ENCODE results near the gene EXOC2. TPM values are rescaled to one million over a fixed set of nuclear protein-coding genes. Genes with fewer than 3 reads are reported as not detected.

Gene EXOC2, protein sequence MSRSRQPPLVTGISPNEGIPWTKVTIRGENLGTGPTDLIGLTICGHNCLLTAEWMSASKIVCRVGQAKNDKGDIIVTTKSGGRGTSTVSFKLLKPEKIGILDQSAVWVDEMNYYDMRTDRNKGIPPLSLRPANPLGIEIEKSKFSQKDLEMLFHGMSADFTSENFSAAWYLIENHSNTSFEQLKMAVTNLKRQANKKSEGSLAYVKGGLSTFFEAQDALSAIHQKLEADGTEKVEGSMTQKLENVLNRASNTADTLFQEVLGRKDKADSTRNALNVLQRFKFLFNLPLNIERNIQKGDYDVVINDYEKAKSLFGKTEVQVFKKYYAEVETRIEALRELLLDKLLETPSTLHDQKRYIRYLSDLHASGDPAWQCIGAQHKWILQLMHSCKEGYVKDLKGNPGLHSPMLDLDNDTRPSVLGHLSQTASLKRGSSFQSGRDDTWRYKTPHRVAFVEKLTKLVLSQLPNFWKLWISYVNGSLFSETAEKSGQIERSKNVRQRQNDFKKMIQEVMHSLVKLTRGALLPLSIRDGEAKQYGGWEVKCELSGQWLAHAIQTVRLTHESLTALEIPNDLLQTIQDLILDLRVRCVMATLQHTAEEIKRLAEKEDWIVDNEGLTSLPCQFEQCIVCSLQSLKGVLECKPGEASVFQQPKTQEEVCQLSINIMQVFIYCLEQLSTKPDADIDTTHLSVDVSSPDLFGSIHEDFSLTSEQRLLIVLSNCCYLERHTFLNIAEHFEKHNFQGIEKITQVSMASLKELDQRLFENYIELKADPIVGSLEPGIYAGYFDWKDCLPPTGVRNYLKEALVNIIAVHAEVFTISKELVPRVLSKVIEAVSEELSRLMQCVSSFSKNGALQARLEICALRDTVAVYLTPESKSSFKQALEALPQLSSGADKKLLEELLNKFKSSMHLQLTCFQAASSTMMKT
- total RNA-seq (2014; rRNA removed), result 30.7 and 35.2 TPM in 2 replicates
- polyA plus RNA-seq (2012), result 14.6 TPM

DNA sequence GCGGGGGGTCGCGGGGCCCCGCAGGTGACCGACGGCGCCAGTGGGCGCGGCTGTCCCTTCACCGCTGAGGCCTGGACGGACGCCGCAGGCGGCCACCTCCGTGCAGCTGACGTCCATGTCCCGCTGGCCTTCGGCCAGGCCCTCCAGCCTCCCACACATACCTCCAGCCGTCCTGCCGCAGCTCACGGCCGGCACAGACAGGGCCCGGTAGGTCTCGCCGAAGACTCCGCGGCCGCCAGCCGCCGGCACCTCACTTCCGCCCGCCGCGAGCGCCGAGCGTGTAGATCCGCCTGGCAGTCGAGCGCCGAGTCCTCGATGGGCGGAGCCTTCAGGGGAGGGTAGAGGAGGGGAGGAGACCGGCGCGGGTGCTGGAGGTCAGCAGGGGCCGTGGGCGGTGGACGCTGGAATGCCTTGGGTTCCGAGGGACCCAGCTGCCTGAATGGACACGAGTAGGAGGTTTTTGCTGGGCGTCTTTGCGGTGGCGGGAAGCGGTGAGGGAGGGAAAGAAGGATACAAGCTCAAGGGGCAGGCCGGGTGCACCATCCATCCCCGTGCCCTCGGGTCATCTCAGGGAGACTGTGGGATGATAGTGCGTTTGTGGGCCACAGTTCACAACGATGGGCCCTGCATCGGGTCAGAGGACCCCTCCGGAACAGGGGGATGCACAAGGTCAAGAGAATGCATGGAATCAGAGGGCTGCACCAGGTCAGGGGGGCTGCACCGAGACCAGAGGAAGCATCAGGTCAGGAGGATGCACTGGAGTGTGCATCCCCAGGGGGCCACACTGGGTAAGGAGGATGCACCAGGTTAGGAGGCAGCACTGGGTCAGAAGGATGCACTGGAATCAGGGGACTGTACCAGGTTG lies at the start of gene EXOC2:
TSS of gene EXOC2 (minus strand) at position 282 of the 865 bp plus-strand sequence. CDS start 55,321 bp downstream, outside the sequence.
- DNase-seq (ENCODE audit: low read depth), result peak; percentile 74

DNA sequence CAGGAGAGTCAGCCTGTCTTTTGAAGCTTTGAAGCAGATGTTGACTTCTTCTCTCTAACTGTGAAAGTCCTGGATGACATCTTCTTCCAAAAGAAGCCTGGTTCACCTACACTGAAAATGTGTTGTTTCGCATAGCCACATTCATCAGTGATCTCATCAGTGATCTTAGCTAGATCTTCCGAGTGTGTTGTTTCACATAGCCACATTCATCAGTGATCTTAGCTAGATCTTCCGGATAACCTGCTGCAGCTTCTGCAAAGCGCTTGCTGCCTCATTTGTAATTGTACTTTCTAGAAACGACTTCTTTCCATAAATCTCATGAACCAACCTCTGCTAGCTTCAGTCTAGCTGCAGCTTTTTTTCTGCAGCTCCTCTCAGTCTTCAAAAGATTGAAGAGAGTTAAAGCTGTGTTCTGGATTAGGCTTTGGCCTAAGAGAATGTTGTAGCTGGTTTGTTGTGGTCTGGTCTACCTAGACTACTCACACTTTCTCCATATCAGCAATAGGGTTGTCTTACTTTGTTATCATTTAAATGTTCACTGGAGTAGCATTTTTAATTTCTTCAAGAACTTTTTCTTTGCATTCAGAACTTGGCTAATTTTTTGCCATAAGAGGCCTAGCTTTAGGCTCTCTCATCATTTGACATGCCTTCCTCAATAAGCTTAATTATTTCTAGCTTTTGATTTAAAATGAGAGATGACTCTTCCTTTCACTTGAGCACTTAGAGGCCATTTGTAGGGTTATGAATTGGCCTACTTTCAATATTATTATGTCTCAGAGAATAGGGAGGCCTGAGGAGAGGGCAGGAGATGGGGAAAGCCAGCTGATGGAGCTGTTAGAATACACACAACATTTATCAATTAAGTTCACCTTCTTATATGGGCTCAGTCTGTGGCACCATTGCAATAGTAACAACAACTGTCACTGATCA lies 48.7 kb upstream of the EXOC2 start:
- DNase-seq (ENCODE audit: low read depth), result no peak

DNA sequence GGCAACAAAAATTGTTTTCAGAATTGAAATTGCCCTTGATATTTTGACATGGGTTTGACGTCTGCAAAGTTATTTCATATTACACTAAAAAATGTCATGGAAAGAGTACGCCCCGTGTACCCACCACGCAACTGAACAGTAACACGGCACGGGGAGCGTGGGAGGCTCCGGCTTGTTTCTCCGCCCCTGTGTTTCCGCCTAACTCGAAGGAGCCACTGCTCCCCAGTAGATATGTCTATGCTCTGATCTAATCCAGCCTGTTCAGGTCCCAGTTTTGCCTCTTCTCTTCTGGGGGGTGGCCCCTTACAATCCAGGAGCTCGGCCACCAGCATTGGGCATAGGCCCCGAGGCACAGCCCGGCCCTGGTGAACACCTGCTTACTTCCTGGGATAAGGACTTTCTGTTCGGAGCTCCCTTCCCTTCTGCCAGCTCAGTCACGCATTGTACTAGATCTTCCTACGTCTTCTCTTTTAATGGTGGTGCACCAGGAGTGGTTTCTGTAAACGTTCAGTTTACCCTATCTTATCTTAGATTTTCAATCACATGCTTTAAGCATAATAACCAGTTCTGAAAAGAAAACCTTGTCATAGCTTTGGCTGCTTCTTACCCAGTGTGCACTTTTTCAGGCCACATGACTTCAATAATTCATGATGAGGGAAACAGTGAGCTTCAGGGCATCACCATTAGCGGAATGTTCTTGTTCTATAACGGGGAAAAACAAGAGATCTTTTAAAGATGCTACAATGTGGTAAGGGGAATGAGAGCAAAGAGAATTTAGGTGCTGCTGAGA lies 43.9 kb upstream of the EXOC2 start:
- DNase-seq (ENCODE audit: low read depth), result no peak

DNA sequence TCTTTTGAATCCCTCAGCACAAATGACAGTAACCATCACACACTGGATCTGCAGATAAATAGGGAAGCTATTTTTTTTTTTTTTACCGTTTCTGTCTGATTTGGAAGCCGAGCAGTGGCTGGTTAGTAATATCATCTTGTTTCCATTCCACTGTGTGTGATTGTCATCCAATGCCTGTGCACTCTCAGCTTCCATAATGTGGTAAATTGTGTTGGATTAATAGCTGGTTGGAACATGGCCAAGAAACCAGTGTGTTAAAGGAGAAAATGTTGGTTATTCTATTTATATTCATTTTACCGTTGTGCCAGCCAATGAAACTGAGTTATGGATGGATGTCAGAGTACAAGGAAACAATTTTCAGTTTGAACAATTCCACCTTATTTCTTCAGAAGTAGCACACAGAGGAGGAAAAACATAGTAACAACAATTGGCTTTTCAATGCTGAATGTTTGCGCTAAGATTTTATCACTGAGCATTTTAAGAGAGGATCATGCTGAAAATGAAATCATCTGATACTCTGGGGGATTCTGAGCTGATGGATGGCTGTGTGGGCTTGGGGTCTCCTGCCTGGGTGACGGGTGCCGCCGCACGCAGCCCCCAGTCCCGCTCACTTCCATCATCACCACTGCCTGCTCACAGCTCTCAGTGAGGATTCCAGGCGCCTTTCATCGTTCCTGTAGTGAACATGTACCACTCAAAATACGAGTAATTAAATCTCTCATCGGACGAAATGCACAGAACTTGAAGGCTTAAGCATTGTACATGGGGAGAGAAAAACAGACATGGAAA lies 40.7 kb upstream of the EXOC2 start:
- no peak for DNase-seq (ENCODE audit: low read depth)

DNA sequence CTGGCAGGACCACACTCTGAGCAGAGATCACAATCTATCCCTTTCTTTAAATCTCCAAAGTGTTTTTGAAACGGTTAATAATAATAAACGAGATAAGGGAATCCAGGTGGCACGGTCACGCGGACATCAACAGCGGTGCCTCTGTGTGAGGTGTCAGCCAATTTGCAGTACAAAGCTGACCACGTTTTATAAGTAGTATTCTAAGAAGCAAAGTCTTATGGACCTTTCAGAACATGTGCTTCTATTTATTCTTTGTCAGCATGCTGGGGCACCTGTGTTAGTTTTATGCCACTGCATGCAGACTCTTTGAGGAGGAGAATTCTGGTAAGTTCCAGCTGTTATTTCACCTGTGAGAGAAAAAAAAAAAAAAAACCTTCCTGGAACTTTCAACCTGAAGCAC lies 39.0 kb upstream of the EXOC2 start:
- no peak for DNase-seq (ENCODE audit: low read depth)

DNA sequence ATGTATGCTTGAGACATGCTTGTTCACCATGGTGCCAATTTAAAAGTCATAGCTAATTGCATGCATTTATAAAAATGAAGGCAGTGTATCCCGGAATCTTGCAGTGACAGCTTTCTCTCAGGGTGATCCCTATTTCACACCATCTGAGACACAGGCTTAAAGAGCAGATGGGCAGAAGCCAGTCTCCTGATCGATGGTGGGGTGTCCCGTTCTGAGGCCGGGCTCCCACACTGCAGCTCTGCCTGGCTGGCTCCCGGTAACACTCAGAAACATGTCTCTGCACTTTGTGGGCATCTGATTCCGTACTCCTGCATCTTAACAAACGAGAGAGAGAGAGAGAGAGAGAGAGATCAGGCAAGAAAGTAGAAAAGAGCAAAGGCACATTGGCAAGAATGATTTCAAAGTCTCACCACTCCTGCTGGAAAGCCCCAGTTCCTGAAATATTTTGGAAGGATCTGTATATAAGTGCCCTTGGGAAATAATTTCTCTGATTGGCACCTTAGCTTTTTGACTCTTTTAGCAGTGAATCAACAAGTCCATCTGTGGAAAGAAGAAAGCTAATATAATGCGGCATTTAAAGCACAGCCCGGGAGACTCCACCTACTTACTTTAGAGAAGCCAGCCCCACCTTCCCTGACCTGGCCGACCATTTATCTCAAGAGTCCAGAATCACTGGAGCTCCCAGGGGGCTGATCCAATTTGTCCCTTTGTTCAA lies 36.8 kb upstream of the EXOC2 start:
- DNase-seq (ENCODE audit: low read depth), result no peak

GRCh38 chr6:727856-728255 lies 34.9 kb upstream of the EXOC2 start:
- no peak for DNase-seq (ENCODE audit: low read depth)

DNA sequence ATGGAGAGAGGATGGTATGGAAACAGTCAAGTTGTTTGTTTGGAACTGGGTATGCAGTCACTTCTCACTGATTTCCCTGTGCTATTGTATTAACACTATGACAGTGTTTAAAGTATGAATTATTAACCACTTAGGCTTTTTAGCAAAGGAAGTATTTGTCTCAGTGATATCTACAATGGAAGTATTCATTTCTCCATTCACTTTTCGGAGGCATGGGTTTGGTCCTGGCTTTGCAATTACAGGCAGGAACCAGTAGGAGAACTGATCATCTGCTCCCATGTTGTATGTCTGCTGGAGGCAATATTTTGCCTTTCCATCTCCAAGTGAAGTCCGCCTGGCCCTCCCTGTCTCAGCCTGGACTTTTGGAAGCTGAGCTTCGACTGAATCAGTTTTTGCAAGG lies 30.6 kb upstream of the EXOC2 start:
- no peak for DNase-seq (ENCODE audit: low read depth)

DNA sequence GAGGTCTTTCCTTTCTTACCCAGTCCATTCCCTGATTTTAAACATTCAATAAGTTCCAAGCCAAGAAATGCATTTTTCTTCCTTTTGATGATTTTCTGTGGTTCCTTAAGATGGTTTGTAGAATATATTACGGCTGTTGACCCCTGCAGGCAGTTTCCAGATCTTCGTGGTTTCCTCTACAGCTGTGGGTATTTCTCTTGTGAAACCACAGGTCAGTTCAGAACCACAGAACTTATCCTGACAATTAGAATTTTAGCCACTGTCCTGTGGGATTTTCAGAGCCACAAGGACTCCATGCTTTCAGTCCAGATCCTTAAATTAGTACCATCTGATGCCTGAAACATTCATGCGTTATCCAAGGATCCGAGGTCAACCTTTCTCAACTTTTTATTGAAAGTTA lies 29.7 kb upstream of the EXOC2 start:
- peak; percentile 69 for DNase-seq (ENCODE audit: low read depth)

- peak; percentile 74 for DNase-seq (ENCODE audit: low read depth)
Observed at GRCh38 chr6:722077-722524, 29.2 kb upstream of the EXOC2 start.

GRCh38 chr6:718345-718744 lies 25.4 kb upstream of the EXOC2 start:
- DNase-seq (ENCODE audit: low read depth), result no peak

DNA sequence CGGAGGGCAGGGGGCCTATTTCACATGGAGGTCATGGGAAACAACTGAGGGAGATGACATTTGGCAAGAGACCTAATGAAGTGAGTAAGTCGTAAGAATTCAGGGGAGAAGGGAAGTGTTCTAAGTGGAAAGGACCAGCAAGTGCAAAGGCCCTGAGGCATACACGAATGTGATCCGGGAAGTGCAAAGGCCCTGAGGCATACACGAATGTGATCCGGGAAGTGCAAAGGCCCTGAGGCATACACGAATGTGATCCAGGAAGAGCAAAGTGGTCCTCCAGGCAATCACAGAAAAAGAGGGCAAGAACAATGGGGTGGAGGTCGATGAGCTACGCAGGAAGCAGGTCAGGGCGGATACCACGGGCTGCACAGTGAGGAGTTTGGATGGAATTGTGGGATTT lies 24.2 kb upstream of the EXOC2 start:
- DNase-seq (ENCODE audit: low read depth), result no peak

GRCh38 chr6:715709-716491 lies 23.0 kb upstream of the EXOC2 start:
- DNase-seq (ENCODE audit: low read depth), result no peak

GRCh38 chr6:714100-714499 lies 21.2 kb upstream of the EXOC2 start:
- no peak for DNase-seq (ENCODE audit: low read depth)

GRCh38 chr6:713351-713750 lies 20.4 kb upstream of the EXOC2 start:
- DNase-seq (ENCODE audit: low read depth), result no peak

DNA sequence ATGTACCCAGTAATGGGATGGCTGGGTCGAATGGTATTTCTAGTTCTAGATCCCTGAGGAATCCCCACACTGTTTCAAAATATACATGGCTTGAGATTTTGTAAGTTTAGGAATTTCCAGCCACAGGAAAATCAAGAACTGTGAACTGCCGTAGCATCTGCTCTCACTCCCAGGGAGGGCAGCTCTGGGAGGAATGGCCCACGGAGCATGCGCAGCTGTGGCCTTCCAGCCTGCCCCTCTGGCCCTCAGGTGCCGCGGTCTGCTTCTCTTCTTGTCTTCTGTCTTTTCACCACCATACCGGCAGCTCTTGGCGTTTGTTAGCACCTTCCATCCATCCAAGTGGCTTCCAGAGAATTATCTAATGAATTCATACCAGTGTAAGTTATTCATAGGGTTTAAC lies 19.9 kb upstream of the EXOC2 start:
- DNase-seq (ENCODE audit: low read depth), result no peak

DNA sequence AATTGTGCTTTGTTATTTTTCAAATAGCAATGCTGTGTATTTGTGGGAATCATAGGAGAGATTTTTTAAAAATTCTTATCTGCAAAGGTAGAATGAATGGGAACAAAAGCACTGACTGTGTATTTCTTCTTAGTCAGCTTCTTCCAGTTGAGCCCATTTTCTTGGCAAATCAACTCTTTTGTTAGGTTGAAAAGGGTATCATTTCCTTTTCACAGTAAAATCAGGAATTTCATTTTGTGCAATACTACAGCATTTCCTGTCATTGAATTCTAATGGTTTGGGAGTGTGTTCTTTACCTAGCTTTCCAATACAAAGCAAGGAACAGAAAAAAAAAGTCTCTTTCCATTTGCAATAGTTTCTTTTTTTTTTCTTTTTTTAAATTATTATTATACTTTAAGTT lies 19.0 kb upstream of the EXOC2 start:
- DNase-seq (ENCODE audit: low read depth), result no peak

Data from LHCN-M2 (cell line).